ENCODE data around the gene CLNK. TPM values are rescaled to one million over a fixed set of nuclear protein-coding genes. Genes with fewer than 3 reads are reported as not detected.

CLNK gene
- total RNA-seq, 2 experiments from 2014 or later = 0.05 to 0.17 TPM

GRCh38 chr4:10521424-10521823 lies 163.1 kb downstream of the CLNK start:
- POLR2A ChIA-PET = no interaction called here
- no peaks in the 10 kb centered on the region for H3K36me3 ChIP-seq (ENCODE audit: insufficient read depth, low read length)
- Mint-ChIP-seq H3K9me3 (no peaks in the 10 kb centered on the region), H3K4me1 (ENCODE audit: low read depth) (no peaks in the 10 kb centered on the region), H3K36me3 (ENCODE audit: low read depth) (no peaks in the 10 kb centered on the region), H3K4me3 (no peak overlapping the region), H3K27me3 (no peaks in the 10 kb centered on the region), H3K27ac (no peak overlapping the region)
- DNase-seq (no peak), ATAC-seq (ENCODE audit: poor library complexity) (no peak)
- no peaks in the 10 kb centered on the region for H3K4me1 ChIP-seq (ENCODE audit: insufficient read depth, low read length)
- intact Hi-C loops (cut with DNase I, micrococcal nuclease) = no loop called here
- H3K4me3 ChIP-seq (ENCODE audit: low read length) = no peak overlapping the region
- no peaks in the 10 kb centered on the region for H3K27me3 ChIP-seq (ENCODE audit: control insufficient read depth in 1 of 2, insufficient read depth in 2 of 2, low read length in 2 of 2)
- CTCF ChIA-PET = no interaction called here
- no peaks in the 10 kb centered on the region for H3K9me3 ChIP-seq (ENCODE audit: control insufficient read depth in 1 of 2, insufficient read depth in 1 of 2, low read length in 2 of 2)
- no peak overlapping the region for H3K27ac ChIP-seq (ENCODE audit: low read depth in 1 of 2, low read length in 2 of 2)
- no peak for TF ChIP-seq CTCF (IDR thresholded peaks at IDR 0.05)

DNA sequence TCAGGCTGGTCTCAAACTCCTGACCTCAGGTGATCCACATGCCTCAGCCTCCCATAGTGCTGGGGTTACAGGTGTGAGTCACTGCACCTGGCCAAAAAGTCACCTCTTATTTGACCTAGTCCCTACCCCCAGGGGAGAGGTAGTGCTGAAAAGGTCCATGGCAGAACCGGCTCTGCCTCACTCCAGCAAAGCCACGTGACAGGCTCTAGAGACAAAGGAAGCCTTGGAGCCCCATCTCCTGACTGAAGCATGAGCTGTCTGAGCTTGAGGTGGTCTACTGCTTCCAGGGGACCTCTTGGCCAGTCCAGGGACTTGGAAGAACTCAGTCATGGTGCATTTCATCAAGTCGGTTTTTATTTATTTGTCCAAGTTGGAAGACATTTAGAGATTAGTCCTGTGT lies 174.8 kb downstream of the CLNK start:
- Mint-ChIP-seq H3K4me3 (no peak overlapping the region), H3K36me3 (ENCODE audit: low read depth) (no peaks in the 10 kb centered on the region), H3K9me3 (peaks cover 6% of the 10 kb centered on the region), H3K4me1 (ENCODE audit: low read depth) (no peaks in the 10 kb centered on the region), H3K27ac (no peak overlapping the region), H3K27me3 (peaks cover 9% of the 10 kb centered on the region)
- intact Hi-C loops (cut with DNase I, micrococcal nuclease) = no loop called here
- no peak overlapping the region for H3K27ac ChIP-seq (ENCODE audit: low read depth in 1 of 2, low read length in 2 of 2)
- no peaks in the 10 kb centered on the region for H3K27me3 ChIP-seq (ENCODE audit: control insufficient read depth in 1 of 2, insufficient read depth in 2 of 2, low read length in 2 of 2)
- H3K36me3 ChIP-seq (ENCODE audit: insufficient read depth, low read length) = no peaks in the 10 kb centered on the region
- no peak for TF ChIP-seq CTCF (IDR thresholded peaks at IDR 0.05)
- no peak overlapping the region for H3K4me3 ChIP-seq (ENCODE audit: low read length)
- ATAC-seq (ENCODE audit: poor library complexity) = no peak
- CTCF ChIA-PET = no interaction called here
- POLR2A ChIA-PET = no interaction called here
- no peak for DNase-seq
- no peaks in the 10 kb centered on the region for H3K4me1 ChIP-seq (ENCODE audit: insufficient read depth, low read length)
- peaks cover 7 to 14% of the 10 kb centered on the region in 2 experiments for H3K9me3 ChIP-seq (ENCODE audit: control insufficient read depth in 1 of 2, insufficient read depth in 1 of 2, low read length in 2 of 2)

DNA sequence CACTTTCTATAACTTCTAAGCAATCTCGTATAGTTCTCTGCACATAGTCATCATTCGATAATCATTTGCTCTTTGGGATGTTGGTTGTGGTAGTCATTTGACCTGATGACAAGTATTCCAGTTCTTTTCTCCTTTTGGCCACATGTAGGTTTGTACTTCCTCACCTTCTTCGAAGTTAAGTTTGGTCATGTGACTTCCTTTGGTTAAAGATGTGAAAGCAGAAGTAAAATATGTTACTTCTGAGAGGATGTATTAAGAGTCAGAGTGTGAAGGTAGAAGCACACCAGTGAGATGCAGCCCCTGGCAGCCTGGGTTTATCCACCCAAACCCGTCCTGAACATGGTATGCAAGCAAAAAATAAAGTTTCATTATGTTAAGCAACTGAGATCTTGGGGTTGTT lies 178.5 kb downstream of the CLNK start:
- Mint-ChIP-seq H3K36me3 (ENCODE audit: low read depth) (no peaks in the 10 kb centered on the region), H3K9me3 (peaks cover 6% of the 10 kb centered on the region), H3K4me1 (ENCODE audit: low read depth) (no peaks in the 10 kb centered on the region), H3K27ac (no peak overlapping the region), H3K4me3 (no peak overlapping the region), H3K27me3 (no peaks in the 10 kb centered on the region)
- Histone ChIP-seq H3K4me3 (ENCODE audit: low read length) (no peak overlapping the region), H3K36me3 (ENCODE audit: insufficient read depth, low read length) (no peaks in the 10 kb centered on the region), H3K27me3 (ENCODE audit: control insufficient read depth in 1 of 2, insufficient read depth in 2 of 2, low read length in 2 of 2) (no peaks in the 10 kb centered on the region), H3K9me3 (ENCODE audit: control insufficient read depth in 1 of 2, insufficient read depth in 1 of 2, low read length in 2 of 2) (peaks cover 7 to 21% of the 10 kb centered on the region in 2 experiments), H3K4me1 (ENCODE audit: insufficient read depth, low read length) (no peaks in the 10 kb centered on the region), H3K27ac (ENCODE audit: low read depth in 1 of 2, low read length in 2 of 2) (no peak overlapping the region)
- ChIA-PET CTCF (no interaction called here), POLR2A (no interaction called here)
- DNase-seq (no peak), ATAC-seq (ENCODE audit: poor library complexity) (no peak)
- no peak for TF ChIP-seq CTCF (IDR thresholded peaks at IDR 0.05)
- intact Hi-C loops (cut with DNase I, micrococcal nuclease) = no loop called here

Data from CD4-positive, alpha-beta T cell (primary cell).